Vagina (tissue), 2 donors: ENCODE measurements around the gene OR5B2. TPM values are rescaled to one million over a fixed set of nuclear protein-coding genes. Genes with fewer than 3 reads are reported as not detected.

Experiments used
- DNase-seq, 2 donors: peaks; one replicate each; pipeline ENCODE4 v3.0.0-alpha.2; 2017; ENCODE audit errors: extremely low spot score in 2 of 2
- H3K27ac ChIP-seq: fragments of 200-600 bp; sonication (generic); one replicate; pipeline ENCODE4 v1.5.1; 2019
- H3K27me3 ChIP-seq: fragments of 200-600 bp; sonication (generic); one replicate; pipeline ENCODE4 v1.5.1; 2019
- H3K36me3 ChIP-seq, 2 donors: fragments of 200-600 bp; sonication (generic); one replicate each; pipeline ENCODE4 v1.5.1; 2017 to 2019
- H3K4me1 ChIP-seq: fragments of 200-600 bp; sonication (generic); one replicate; pipeline ENCODE4 v1.5.1; 2019
- H3K4me3 ChIP-seq, 2 donors: fragments of 200-600 bp; sonication (generic); 1 replicate in 1 of 2; 2 replicates in 1 of 2; pipeline ENCODE4 v1.5.1; 2016 to 2019
- H3K9me3 ChIP-seq: fragments of 200-600 bp; sonication (generic); one replicate; pipeline ENCODE4 v1.5.1; 2019
- POLR2A ChIP-seq, 2 donors: fragments of 450-650 bp; IDR thresholded peaks; one replicate each; pipeline ENCODE4 v1.6.1; 2017; ENCODE audit warnings: antibody characterized with exemption in 2 of 2, mild to moderate bottlenecking in 2 of 2, moderate library complexity in 2 of 2
- POLR2AphosphoS5 ChIP-seq, 2 donors: sonication (generic); formaldehyde crosslinking; IDR thresholded peaks; one replicate each; pipeline ENCODE4 v1.9.0; 2017; ENCODE audit warnings: antibody characterized with exemption in 2 of 2, mild to moderate bottlenecking in 2 of 2, low read depth in 1 of 2; ENCODE audit not compliant: insufficient read depth in 1 of 2
- intact Hi-C: fragments of 100-400 bp; cut with DNase I; formaldehyde crosslinking; loops from one replicate; pipeline ENCODE4 v1.15.1; 2023
- total RNA-seq: library from RNA; depleted of rRNA; stranded (reverse); fragments of >200 nt; gene quantifications from one replicate; pipeline ENCODE4 v1.2.3, GENCODE V29; 2016
- TF ChIP-seq, protein P1 (sequence below), 3 experiments: fragments of 450-650 bp in 2 of 3; fragments of 200-600 bp in 1 of 3; sonication (generic) in 1 of 3; IDR thresholded peaks; one replicate each; pipeline ENCODE4 v1.5.1; 2017 to 2019; ENCODE audit warnings: antibody characterized with exemption in 3 of 3, mild to moderate bottlenecking in 2 of 3, moderate library complexity in 2 of 3

OR5B2 gene
- total RNA-seq, 1 donor from 2014 or later, result not detected

- TF ChIP-seq POLR2AphosphoS5 (IDR thresholded peaks at IDR 0.05; ENCODE audit: insufficient read depth in 1 of 2, low read depth in 1 of 2), result no peak
- no peak for TF ChIP-seq POLR2A (IDR thresholded peaks at IDR 0.05)
- TF ChIP-seq, protein P1, sequence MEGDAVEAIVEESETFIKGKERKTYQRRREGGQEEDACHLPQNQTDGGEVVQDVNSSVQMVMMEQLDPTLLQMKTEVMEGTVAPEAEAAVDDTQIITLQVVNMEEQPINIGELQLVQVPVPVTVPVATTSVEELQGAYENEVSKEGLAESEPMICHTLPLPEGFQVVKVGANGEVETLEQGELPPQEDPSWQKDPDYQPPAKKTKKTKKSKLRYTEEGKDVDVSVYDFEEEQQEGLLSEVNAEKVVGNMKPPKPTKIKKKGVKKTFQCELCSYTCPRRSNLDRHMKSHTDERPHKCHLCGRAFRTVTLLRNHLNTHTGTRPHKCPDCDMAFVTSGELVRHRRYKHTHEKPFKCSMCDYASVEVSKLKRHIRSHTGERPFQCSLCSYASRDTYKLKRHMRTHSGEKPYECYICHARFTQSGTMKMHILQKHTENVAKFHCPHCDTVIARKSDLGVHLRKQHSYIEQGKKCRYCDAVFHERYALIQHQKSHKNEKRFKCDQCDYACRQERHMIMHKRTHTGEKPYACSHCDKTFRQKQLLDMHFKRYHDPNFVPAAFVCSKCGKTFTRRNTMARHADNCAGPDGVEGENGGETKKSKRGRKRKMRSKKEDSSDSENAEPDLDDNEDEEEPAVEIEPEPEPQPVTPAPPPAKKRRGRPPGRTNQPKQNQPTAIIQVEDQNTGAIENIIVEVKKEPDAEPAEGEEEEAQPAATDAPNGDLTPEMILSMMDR (IDR thresholded peaks at IDR 0.05), result no peak
- Histone ChIP-seq H3K4me1 (no peaks in the 10 kb centered on the region), H3K27ac (no peak overlapping the region), H3K36me3 (no peaks in the 10 kb centered on the region), H3K9me3 (no peaks in the 10 kb centered on the region), H3K27me3 (no peaks in the 10 kb centered on the region), H3K4me3 (no peak overlapping the region)
- no peak for DNase-seq
- intact Hi-C loops, result no loop called here
Measured at GRCh38 chr11:58394195-58394594, 33.7 kb downstream of the OR5B2 start.

DNA sequence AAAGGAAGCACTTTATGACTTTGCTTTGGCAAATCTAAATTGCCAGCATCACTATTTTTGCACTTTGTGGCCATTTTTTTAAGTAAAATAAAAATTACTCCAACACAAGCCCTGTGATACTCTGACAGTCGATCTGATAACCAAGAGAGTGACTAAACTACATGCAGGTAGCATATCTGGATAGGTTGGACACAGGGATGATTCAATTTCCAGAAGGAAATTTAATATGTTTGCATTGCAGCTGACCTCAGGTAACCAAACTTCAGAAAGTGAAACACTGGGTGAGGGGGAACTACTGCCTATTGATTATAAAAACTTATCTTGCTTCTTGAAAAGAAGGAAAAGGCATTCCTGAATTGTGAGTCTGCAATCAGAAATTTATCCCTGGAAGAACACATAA lies 35.2 kb downstream of the OR5B2 start:
- intact Hi-C loops, result no loop called here
- H3K4me3 ChIP-seq, result no peak overlapping the region
- H3K36me3 ChIP-seq, result no peaks in the 10 kb centered on the region
- H3K27ac ChIP-seq, result no peak overlapping the region
- H3K9me3 ChIP-seq, result no peaks in the 10 kb centered on the region
- TF ChIP-seq POLR2AphosphoS5 (IDR thresholded peaks at IDR 0.05; ENCODE audit: insufficient read depth in 1 of 2, low read depth in 1 of 2), result no peak
- TF ChIP-seq, protein P1 (IDR thresholded peaks at IDR 0.05), result no peak
- no peak for TF ChIP-seq POLR2A (IDR thresholded peaks at IDR 0.05)
- H3K27me3 ChIP-seq, result no peaks in the 10 kb centered on the region
- no peaks in the 10 kb centered on the region for H3K4me1 ChIP-seq
- no peak for DNase-seq

GRCh38 chr11:58391879-58392278 lies 36.0 kb downstream of the OR5B2 start:
- TF ChIP-seq POLR2AphosphoS5 (IDR thresholded peaks at IDR 0.05; ENCODE audit: insufficient read depth in 1 of 2, low read depth in 1 of 2) (no peak), POLR2A (IDR thresholded peaks at IDR 0.05) (no peak)
- TF ChIP-seq, protein P1 (IDR thresholded peaks at IDR 0.05), result no peak
- Histone ChIP-seq H3K4me3 (no peak overlapping the region), H3K27me3 (no peaks in the 10 kb centered on the region), H3K27ac (no peak overlapping the region), H3K36me3 (no peaks in the 10 kb centered on the region), H3K4me1 (no peaks in the 10 kb centered on the region), H3K9me3 (no peaks in the 10 kb centered on the region)
- no peak for DNase-seq
- intact Hi-C loops, result no loop called here

DNA sequence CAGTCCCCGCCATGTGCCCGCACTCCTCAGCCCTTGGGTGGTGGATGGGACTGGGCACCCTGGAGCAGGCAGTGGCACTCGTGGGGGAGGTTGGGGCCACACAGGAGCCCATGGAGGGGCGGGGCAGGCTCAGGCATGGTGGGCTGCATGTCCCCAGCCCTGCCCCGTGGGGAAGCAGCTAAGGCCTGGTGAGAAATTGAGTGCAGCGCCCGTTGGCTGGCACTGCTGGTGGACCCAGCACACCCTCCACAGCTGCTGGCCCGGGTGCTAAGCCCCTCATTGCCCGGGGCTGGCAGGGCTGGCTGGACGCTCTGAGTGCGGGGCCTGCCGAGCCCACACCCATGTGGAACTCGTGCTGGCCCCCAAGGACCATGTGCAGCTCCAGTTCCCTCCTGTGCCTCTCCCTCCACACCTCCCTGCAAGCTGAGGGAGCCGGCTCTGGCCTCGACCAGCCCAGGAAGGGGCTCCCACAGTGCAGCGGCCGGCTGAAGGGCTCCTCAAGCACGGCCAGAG lies 37.3 kb downstream of the OR5B2 start:
- Histone ChIP-seq H3K36me3 (no peaks in the 10 kb centered on the region), H3K27me3 (no peaks in the 10 kb centered on the region), H3K4me3 (no peak overlapping the region), H3K4me1 (no peaks in the 10 kb centered on the region), H3K27ac (no peak overlapping the region), H3K9me3 (no peaks in the 10 kb centered on the region)
- no peak for DNase-seq
- intact Hi-C loops, result no loop called here
- no peak for TF ChIP-seq POLR2A (IDR thresholded peaks at IDR 0.05)
- TF ChIP-seq, protein P1 (IDR thresholded peaks at IDR 0.05), result no peak
- TF ChIP-seq POLR2AphosphoS5 (IDR thresholded peaks at IDR 0.05; ENCODE audit: insufficient read depth in 1 of 2, low read depth in 1 of 2), result no peak

Other genes with a start within 250 kb of the OR5B2 start
- not detected for gene OR9Q2, start 239.1 kb downstream of the OR5B2 start, total RNA-seq
- not detected for gene OR1S2, start 224.0 kb downstream of the OR5B2 start, total RNA-seq
- gene OR1S1, start 215.4 kb downstream of the OR5B2 start, total RNA-seq, result not detected
- not detected for gene OR10Q1, start 199.2 kb downstream of the OR5B2 start, total RNA-seq
- not detected for gene OR10W1, start 159.9 kb downstream of the OR5B2 start, total RNA-seq
- not detected for gene OR5B17, start 69.1 kb downstream of the OR5B2 start, total RNA-seq
- gene OR5B3, start 21.2 kb downstream of the OR5B2 start, total RNA-seq, result not detected
- not detected for gene OR5B12, start 14.1 kb upstream of the OR5B2 start, total RNA-seq
- not detected for gene OR5B21, start 80.0 kb upstream of the OR5B2 start, total RNA-seq
- gene LPXN, start 147.7 kb upstream of the OR5B2 start, total RNA-seq, result 24.3 TPM
- gene ZFP91, start 150.9 kb upstream of the OR5B2 start, total RNA-seq, result 35.4 TPM
- gene CNTF, start 194.5 kb upstream of the OR5B2 start, total RNA-seq, result not detected